Neural progenitor cell (in vitro differentiated cells): ENCODE data around the gene DNER. TPM values are rescaled to one million over a fixed set of nuclear protein-coding genes. Genes with fewer than 3 reads are reported as not detected.

Experiments
- DNase-seq: peaks from one replicate; pipeline ENCODE4 v3.0.0-alpha.2; 2016; ENCODE audit warnings: low spot score
- H2AFZ ChIP-seq: fragments of 200-600 bp; sonication (generic); replicated peaks from 2 replicates; pipeline ENCODE4 v1.6.1; 2016; ENCODE audit warnings: antibody characterized with exemption
- H3F3A ChIP-seq: fragments of 200-600 bp; sonication (generic); 2 replicates; pipeline ENCODE4 v1.6.1; 2016; ENCODE audit warnings: antibody characterized with exemption, low read depth
- H3K27ac ChIP-seq: fragments of 200-600 bp; sonication (generic); 2 replicates; pipeline ENCODE4 v1.5.1; 2016; ENCODE audit warnings: mild to moderate bottlenecking
- H3K27me3 ChIP-seq: fragments of 200-600 bp; sonication (generic); 2 replicates; pipeline ENCODE4 v1.6.1; 2016; ENCODE audit warnings: mild to moderate bottlenecking, moderate library complexity
- H3K36me3 ChIP-seq: fragments of 200-600 bp; sonication (generic); 2 replicates; pipeline ENCODE4 v1.5.1; 2016
- H3K4me1 ChIP-seq: fragments of 200-600 bp; sonication (generic); 2 replicates; pipeline ENCODE4 v1.6.1; 2016; ENCODE audit warnings: mixed run types
- H3K4me2 ChIP-seq: fragments of 200-600 bp; sonication (generic); 2 replicates; pipeline ENCODE4 v1.6.1; 2016
- H3K4me3 ChIP-seq: fragments of 200-600 bp; sonication (generic); 2 replicates; pipeline ENCODE4 v1.5.1; 2016
- H3K79me2 ChIP-seq: fragments of 200-600 bp; sonication (generic); 2 replicates; pipeline ENCODE4 v1.6.1; 2016; ENCODE audit warnings: low read depth
- H3K9ac ChIP-seq: fragments of 200-600 bp; sonication (generic); 2 replicates; pipeline ENCODE4 v1.6.1; 2016
- H3K9me3 ChIP-seq: fragments of 200-600 bp; sonication (generic); 2 replicates; pipeline ENCODE4 v1.5.1; 2016; ENCODE audit warnings: low read depth
- H4K20me1 ChIP-seq: fragments of 200-600 bp; sonication (generic); 2 replicates; pipeline ENCODE4 v1.6.1; 2016; ENCODE audit warnings: low read depth
- H3K27ac Mint-ChIP-seq: 3 replicates; pipeline ENCODE4 v1.8.0; 2021; ENCODE audit warnings: mixed read lengths
- H3K27me3 Mint-ChIP-seq: 2 replicates; pipeline ENCODE4 v1.8.0; 2022; ENCODE audit warnings: low read depth, mild to moderate bottlenecking, inconsistent platforms, moderate library complexity, mixed read lengths; ENCODE audit not compliant: insufficient read depth
- H3K36me3 Mint-ChIP-seq: 3 replicates; pipeline ENCODE4 v1.8.0; 2021; ENCODE audit warnings: mixed read lengths
- H3K4me1 Mint-ChIP-seq: 3 replicates; pipeline ENCODE4 v1.8.0; 2021; ENCODE audit warnings: mixed read lengths
- H3K4me3 Mint-ChIP-seq: 3 replicates; pipeline ENCODE4 v1.8.0; 2021; ENCODE audit warnings: mild to moderate bottlenecking, moderate library complexity, mixed read lengths
- H3K9me3 Mint-ChIP-seq: 3 replicates; pipeline ENCODE4 v1.8.0; 2020; ENCODE audit warnings: mixed read lengths
- CTCF ChIP-seq: fragments of 200-600 bp; sonication (generic); IDR thresholded peaks from 2 replicates; pipeline ENCODE4 v1.5.1; 2017; ENCODE audit warnings: antibody characterized with exemption, mild to moderate bottlenecking
- EZH2 ChIP-seq: fragments of 200-600 bp; sonication (generic); IDR thresholded peaks from 2 replicates; pipeline ENCODE4 v1.6.1; 2017; ENCODE audit warnings: antibody characterized with exemption, mild to moderate bottlenecking, moderate library complexity
- EZH2phosphoT487 ChIP-seq: fragments of 200-600 bp; sonication (generic); IDR thresholded peaks from 2 replicates; pipeline ENCODE4 v1.6.1; 2017; ENCODE audit warnings: antibody characterized with exemption
- total RNA-seq: library from RNA; depleted of rRNA; stranded (reverse); fragments of >200 nt; gene quantifications from 2 replicates; pipeline ENCODE4 v1.2.3, GENCODE V29; 2015; ENCODE audit warnings: low replicate concordance

DNER gene
- total RNA-seq, 1 donor from 2014 or later, result 0.97 TPM

- Mint-ChIP-seq H3K27ac (no peak overlapping the region), H3K9me3 (peaks cover 28% of the 10 kb centered on the region), H3K4me3 (no peak overlapping the region), H3K4me1 (no peaks in the 10 kb centered on the region), H3K36me3 (peaks cover 2% of the 10 kb centered on the region), H3K27me3 (peaks cover 2% of the 10 kb centered on the region)
- Histone ChIP-seq H3K4me1 (no peaks in the 10 kb centered on the region), H3K9me3 (peaks cover 5% of the 10 kb centered on the region), H3K27ac (no peak overlapping the region), H3K79me2 (no peaks in the 10 kb centered on the region), H3K4me2 (no peak overlapping the region), H3K9ac (no peak overlapping the region), H3K27me3 (no peaks in the 10 kb centered on the region), H3K4me3 (no peak overlapping the region), H3K36me3 (no peaks in the 10 kb centered on the region), H4K20me1 (no peaks in the 10 kb centered on the region), H2AFZ (no peak overlapping the region), H3F3A (no peaks in the 10 kb centered on the region)
- no peak for DNase-seq
- TF ChIP-seq EZH2 (no peak), EZH2phosphoT487 (no peak), CTCF (no peak)
These were observed 325.6 kb downstream of the DNER start for GRCh38 chr2:229388731-229389130.

- no peaks in the 10 kb centered on the region for H3K4me1 ChIP-seq
- no peak for DNase-seq
- H3K4me3 Mint-ChIP-seq, result no peak overlapping the region
- peaks cover 5% of the 10 kb centered on the region for H3K9me3 ChIP-seq
- H3K27me3 ChIP-seq, result no peaks in the 10 kb centered on the region
- no peaks in the 10 kb centered on the region for H3K36me3 ChIP-seq
- no peak for TF ChIP-seq EZH2
- no peak for TF ChIP-seq EZH2phosphoT487
- no peak for TF ChIP-seq CTCF
- H2AFZ ChIP-seq, result no peak overlapping the region
- H3K79me2 ChIP-seq, result no peaks in the 10 kb centered on the region
- H3K36me3 Mint-ChIP-seq, result peaks cover 2% of the 10 kb centered on the region
- no peaks in the 10 kb centered on the region for H3K4me1 Mint-ChIP-seq
- no peaks in the 10 kb centered on the region for H4K20me1 ChIP-seq
- no peaks in the 10 kb centered on the region for H3F3A ChIP-seq
- H3K4me2 ChIP-seq, result no peak overlapping the region
- H3K9ac ChIP-seq, result no peak overlapping the region
- peaks cover 33% of the 10 kb centered on the region for H3K9me3 Mint-ChIP-seq
- H3K27ac Mint-ChIP-seq, result no peak overlapping the region
- H3K27me3 Mint-ChIP-seq, result peaks cover 2% of the 10 kb centered on the region
- H3K4me3 ChIP-seq, result no peak overlapping the region
- no peak overlapping the region for H3K27ac ChIP-seq
These were observed 326.5 kb downstream of the DNER start for GRCh38 chr2:229387866-229388265.

- DNase-seq, result no peak
- Histone ChIP-seq H3K4me3 (no peak overlapping the region), H3K79me2 (no peaks in the 10 kb centered on the region), H4K20me1 (no peaks in the 10 kb centered on the region), H3K36me3 (no peaks in the 10 kb centered on the region), H3F3A (no peaks in the 10 kb centered on the region), H3K9ac (no peak overlapping the region), H3K4me1 (no peaks in the 10 kb centered on the region), H2AFZ (no peak overlapping the region), H3K27me3 (no peaks in the 10 kb centered on the region), H3K9me3 (no peaks in the 10 kb centered on the region), H3K4me2 (no peak overlapping the region), H3K27ac (no peak overlapping the region)
- no peaks in the 10 kb centered on the region for H3K27me3 Mint-ChIP-seq
- no peak overlapping the region for H3K4me3 Mint-ChIP-seq
- TF ChIP-seq EZH2 (no peak), CTCF (no peak), EZH2phosphoT487 (no peak)
- H3K36me3 Mint-ChIP-seq, result no peaks in the 10 kb centered on the region
- no peak overlapping the region for H3K27ac Mint-ChIP-seq
- peaks cover 19% of the 10 kb centered on the region for H3K9me3 Mint-ChIP-seq
- H3K4me1 Mint-ChIP-seq, result no peaks in the 10 kb centered on the region
These were observed 334.2 kb downstream of the DNER start for GRCh38 chr2:229380101-229380625.
